ENCODE results near the gene ADIG.

DNA sequence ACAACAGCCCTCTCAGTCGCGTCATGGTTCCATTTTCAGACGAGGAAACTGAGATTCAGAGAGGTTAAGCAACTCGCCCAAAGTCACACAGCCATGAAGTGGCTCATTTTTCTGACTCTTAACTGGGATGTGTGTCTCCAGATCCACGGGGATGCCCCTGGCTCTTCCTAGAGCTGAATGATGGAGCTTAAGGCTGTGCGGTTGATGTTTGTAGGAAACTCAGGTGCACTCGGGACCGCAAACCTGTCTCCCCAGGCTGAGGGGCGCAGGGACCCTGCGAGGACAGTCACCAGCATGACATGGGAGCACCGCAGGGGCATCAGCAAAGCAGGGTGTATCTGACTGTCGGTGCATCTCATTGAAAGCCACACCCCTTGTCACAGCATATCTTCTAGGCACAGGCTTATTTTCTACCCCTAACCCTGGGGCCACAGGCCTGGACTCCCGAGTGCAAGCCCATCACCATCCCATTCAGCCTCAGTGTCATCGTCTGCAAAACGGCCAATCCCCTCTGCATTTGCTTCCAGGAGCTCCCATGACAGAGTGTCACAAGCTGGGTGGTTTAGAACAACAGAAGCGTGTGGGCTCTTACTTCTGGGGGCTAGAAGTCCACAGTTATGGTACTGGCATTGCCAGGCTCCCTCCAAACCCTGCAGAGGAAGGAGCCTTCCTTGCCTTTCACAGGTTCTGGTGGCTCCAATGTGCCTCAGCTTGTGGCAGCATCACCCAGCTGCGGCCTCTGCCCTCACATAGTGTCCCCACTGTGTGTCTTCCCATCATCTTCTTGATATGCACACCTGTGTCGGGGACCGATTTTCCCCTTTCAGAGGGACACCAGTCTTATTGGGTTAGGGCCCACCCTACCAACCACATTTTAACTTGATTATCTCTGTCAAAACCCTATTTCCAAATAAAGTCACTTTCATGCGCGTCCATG is 10.7 kb downstream of the ADIG start:
- TF ChIP-seq, protein P1, sequence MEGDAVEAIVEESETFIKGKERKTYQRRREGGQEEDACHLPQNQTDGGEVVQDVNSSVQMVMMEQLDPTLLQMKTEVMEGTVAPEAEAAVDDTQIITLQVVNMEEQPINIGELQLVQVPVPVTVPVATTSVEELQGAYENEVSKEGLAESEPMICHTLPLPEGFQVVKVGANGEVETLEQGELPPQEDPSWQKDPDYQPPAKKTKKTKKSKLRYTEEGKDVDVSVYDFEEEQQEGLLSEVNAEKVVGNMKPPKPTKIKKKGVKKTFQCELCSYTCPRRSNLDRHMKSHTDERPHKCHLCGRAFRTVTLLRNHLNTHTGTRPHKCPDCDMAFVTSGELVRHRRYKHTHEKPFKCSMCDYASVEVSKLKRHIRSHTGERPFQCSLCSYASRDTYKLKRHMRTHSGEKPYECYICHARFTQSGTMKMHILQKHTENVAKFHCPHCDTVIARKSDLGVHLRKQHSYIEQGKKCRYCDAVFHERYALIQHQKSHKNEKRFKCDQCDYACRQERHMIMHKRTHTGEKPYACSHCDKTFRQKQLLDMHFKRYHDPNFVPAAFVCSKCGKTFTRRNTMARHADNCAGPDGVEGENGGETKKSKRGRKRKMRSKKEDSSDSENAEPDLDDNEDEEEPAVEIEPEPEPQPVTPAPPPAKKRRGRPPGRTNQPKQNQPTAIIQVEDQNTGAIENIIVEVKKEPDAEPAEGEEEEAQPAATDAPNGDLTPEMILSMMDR (IDR thresholded peaks at IDR 0.05; ENCODE audit: insufficient read depth, low read length, poor library complexity, severe bottlenecking), result no peak
- TF ChIP-seq EZH2phosphoT487 (conservative IDR thresholded peaks at IDR 0.05; ENCODE audit: low read length), result no peak

Measured in SU-DHL-6 (cell line).